ENCODE results near the gene MSN. TPM values are rescaled to one million over a fixed set of nuclear protein-coding genes. Genes with fewer than 3 reads are reported as not detected.

The MSN gene
- total and polyA plus RNA-seq, 7 experiments from 2014 or later, result 267 to 635 (median 445) TPM

DNA sequence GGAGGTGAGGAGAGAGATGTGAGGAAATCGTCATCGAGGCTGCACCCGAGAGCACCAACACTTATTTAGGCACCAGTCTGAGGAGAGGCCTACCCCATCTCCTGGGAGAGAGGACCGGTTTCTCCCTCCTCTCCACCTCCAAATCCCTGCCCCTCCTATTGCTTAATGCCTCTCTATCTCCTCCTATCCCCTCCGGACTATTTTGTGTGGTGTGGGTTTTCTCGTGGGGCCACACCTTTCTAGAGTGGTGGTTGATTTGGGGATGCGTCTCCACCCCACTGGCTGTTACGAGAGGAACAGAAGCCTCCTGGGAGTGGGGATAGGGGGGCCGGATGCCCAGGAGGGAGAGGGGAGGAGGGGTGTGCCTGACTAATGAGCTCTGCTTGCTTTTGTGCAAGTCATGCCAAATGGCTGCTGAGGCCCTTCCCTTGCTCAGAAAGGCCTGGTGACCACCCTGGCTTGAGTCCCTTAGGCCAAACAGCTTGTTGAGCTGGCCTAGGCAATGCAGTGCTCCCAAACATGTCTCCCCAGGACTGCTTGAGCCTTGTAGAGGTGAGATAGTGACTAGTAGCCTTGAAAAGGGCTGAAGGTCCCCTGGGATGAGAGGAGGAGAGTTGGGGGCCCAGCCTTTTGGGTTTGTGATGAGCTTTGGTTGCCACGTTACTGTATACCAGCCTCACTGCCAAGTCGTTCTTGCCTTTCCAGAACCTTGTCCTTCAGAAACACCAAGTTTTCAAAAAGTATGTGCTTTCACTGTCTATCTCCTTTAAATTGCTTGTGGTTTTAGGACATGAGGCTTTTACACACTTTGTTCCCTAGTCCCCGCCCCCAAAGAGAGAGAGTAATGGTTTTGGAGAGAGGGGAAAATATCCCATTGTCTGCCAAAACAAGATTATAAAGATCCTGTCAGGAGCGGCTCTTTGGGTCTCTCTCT lies 1.2 kb downstream of the MSN start:
- Mint-ChIP-seq H3K27ac (peak overlapping the region; percentile 80 to 97 (median 93)), H3K36me3 (peaks cover 0 to 44% (median 11%) of the 10 kb centered on the region in 5 donors), H3K27me3 (no peaks in the 10 kb centered on the region), H3K9me3 (peaks cover 0 to 2% (median 0%) of the 10 kb centered on the region in 11 donors), H3K4me3 (peak overlapping the region; percentile 88 to 99 (median 95)), H3K4me1 (peaks cover 35 to 48% (median 39%) of the 10 kb centered on the region in 7 donors)
- peak in 8 of 9 donors; percentile 39 to 62 (median 51) for DNase-seq
- no peaks in the 10 kb centered on the region for H3K27me3 ChIP-seq (ENCODE audit: control insufficient read depth in 2 of 2, insufficient read depth in 2 of 2, low read length in 2 of 2)
- peak overlapping the region; percentile 79 for H3K27ac ChIP-seq (ENCODE audit: low read depth, low read length)
- H3K36me3 ChIP-seq (ENCODE audit: control insufficient read depth in 2 of 3, insufficient read depth in 3 of 3, low read length in 3 of 3), result peaks cover 0 to 4% (median 0%) of the 10 kb centered on the region in 3 experiments
- no peaks in the 10 kb centered on the region for H3K9me3 ChIP-seq (ENCODE audit: control insufficient read depth in 2 of 3, low read length in 3 of 3)
- intact Hi-C loops (cut with micrococcal nuclease), result loop anchor here (1.0 to 10.0 kb wide), 7 partner anchors 14 to 256 kb away; partner anchors contain the start of gene LAS1L (in 1 of the 2)
- ChIA-PET POLR2A (interaction anchor here (0.6 to 5.1 kb wide), 9 partner anchors 10 to 350 kb away, joined by 3 to 44 read pairs (median 6); no protein-coding TSS in a partner anchor), CTCF (interaction anchor here (1.0 kb wide), 3 partner anchors 9 to 72 kb away, joined by 3 to 5 read pairs (median 3); no protein-coding TSS in a partner anchor)
- peak; percentile 38 for ATAC-seq
- H3K4me1 ChIP-seq (ENCODE audit: control insufficient read depth in 2 of 2, insufficient read depth in 2 of 2, low read length in 2 of 2), result peaks cover 14 to 17% of the 10 kb centered on the region in 2 donors
- peak overlapping the region; percentile 81 for H3K4me3 ChIP-seq (ENCODE audit: low read length)

DNA sequence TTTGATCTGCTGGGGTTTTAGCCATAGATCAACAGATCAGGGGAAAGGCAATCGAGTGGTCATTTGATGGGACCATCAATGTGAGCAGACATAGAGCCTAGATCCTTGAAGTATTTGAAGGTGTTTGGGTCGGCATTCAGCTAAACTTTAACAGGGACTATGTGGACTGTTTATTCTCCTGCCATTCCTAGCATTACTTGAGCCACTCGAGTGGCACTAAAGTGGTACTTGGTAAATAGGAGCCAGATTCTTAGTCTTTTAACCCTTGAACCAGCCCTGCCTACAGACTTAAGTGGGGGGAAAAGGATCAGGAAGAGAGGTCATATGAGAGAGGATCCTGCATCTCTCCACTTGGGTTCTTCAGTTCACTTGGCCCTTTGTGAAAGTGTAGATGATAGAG lies 3.8 kb downstream of the MSN start:
- intact Hi-C loops (cut with micrococcal nuclease), result loop anchor here in 1 of 2 donors (5.0 kb wide), 1 partner anchor 316 kb away; no protein-coding TSS in a partner anchor
- ATAC-seq, result no peak
- Histone ChIP-seq H3K27me3 (ENCODE audit: control insufficient read depth in 2 of 2, insufficient read depth in 2 of 2, low read length in 2 of 2) (no peaks in the 10 kb centered on the region), H3K36me3 (ENCODE audit: control insufficient read depth in 2 of 3, insufficient read depth in 3 of 3, low read length in 3 of 3) (peaks cover 0 to 4% (median 0%) of the 10 kb centered on the region in 3 experiments), H3K9me3 (ENCODE audit: control insufficient read depth in 2 of 3, low read length in 3 of 3) (no peaks in the 10 kb centered on the region), H3K27ac (ENCODE audit: low read depth, low read length) (peak overlapping the region; percentile 73), H3K4me1 (ENCODE audit: control insufficient read depth in 2 of 2, insufficient read depth in 2 of 2, low read length in 2 of 2) (peaks cover 21 to 38% of the 10 kb centered on the region in 2 donors), H3K4me3 (ENCODE audit: low read length) (peak overlapping the region; percentile 55)
- H3K4me3 Mint-ChIP-seq, result peak overlapping the region; percentile 86 to 99 (median 94)
- CTCF ChIA-PET, result no interaction called here
- no peak for DNase-seq
- POLR2A ChIA-PET, result interaction anchor here (1.1 to 5.1 kb wide), 4 partner anchors 27 to 347 kb away, joined by 3 to 44 read pairs (median 5); no protein-coding TSS in a partner anchor
- peaks cover 49 to 67% (median 59%) of the 10 kb centered on the region in 7 donors for H3K4me1 Mint-ChIP-seq
- no peaks in the 10 kb centered on the region for H3K27me3 Mint-ChIP-seq
- H3K36me3 Mint-ChIP-seq, result peaks cover 0 to 53% (median 22%) of the 10 kb centered on the region in 5 donors
- no peaks in the 10 kb centered on the region for H3K9me3 Mint-ChIP-seq
- H3K27ac Mint-ChIP-seq, result peak overlapping the region; percentile 72 to 94 (median 88)

DNA sequence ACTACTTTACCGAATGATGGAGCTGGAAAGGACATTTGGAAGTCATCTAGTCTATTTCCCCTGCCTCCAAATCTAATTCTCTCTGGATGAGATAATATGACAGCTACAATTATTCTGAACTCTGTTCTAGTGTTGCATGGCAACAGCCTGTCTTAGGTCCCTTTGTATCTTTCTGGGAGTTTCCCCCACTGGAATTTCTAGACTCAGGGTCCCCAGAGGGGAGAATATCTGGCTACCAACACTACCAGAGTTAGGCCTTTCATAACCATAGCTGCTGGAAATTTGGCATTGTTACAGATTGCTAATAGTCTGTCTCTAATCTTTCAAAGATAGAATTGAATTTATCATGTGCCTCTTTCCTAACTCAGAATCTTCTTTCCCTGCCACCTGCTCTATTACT lies 4.5 kb downstream of the MSN start:
- H3K4me3 ChIP-seq (ENCODE audit: low read length), result peak overlapping the region; percentile 55
- POLR2A ChIA-PET, result interaction anchor here (0.7 to 2.2 kb wide), 4 partner anchors 22 to 347 kb away, joined by 3 to 8 read pairs (median 4); no protein-coding TSS in a partner anchor
- peaks cover 28 to 41% of the 10 kb centered on the region in 2 donors for H3K4me1 ChIP-seq (ENCODE audit: control insufficient read depth in 2 of 2, insufficient read depth in 2 of 2, low read length in 2 of 2)
- H3K9me3 ChIP-seq (ENCODE audit: control insufficient read depth in 2 of 3, low read length in 3 of 3), result no peaks in the 10 kb centered on the region
- no peak for DNase-seq
- ATAC-seq, result no peak
- Mint-ChIP-seq H3K4me1 (peaks cover 51 to 69% (median 59%) of the 10 kb centered on the region in 7 donors), H3K27me3 (no peaks in the 10 kb centered on the region), H3K9me3 (no peaks in the 10 kb centered on the region), H3K36me3 (peaks cover 0 to 56% (median 24%) of the 10 kb centered on the region in 5 donors), H3K4me3 (peak overlapping the region; percentile 86 to 99 (median 94)), H3K27ac (peak overlapping the region; percentile 72 to 94 (median 88))
- intact Hi-C loops (cut with micrococcal nuclease), result loop anchor here (2.0 to 5.0 kb wide), 2 partner anchors 17 to 315 kb away; no protein-coding TSS in a partner anchor
- peaks cover 0 to 4% (median 0%) of the 10 kb centered on the region in 3 experiments for H3K36me3 ChIP-seq (ENCODE audit: control insufficient read depth in 2 of 3, insufficient read depth in 3 of 3, low read length in 3 of 3)
- peak overlapping the region; percentile 73 for H3K27ac ChIP-seq (ENCODE audit: low read depth, low read length)
- CTCF ChIA-PET, result interaction anchor here (1.2 to 3.3 kb wide), 2 partner anchors 32 to 46 kb away, joined by 3 to 10 read pairs; no protein-coding TSS in a partner anchor
- no peaks in the 10 kb centered on the region for H3K27me3 ChIP-seq (ENCODE audit: control insufficient read depth in 2 of 2, insufficient read depth in 2 of 2, low read length in 2 of 2)

DNA sequence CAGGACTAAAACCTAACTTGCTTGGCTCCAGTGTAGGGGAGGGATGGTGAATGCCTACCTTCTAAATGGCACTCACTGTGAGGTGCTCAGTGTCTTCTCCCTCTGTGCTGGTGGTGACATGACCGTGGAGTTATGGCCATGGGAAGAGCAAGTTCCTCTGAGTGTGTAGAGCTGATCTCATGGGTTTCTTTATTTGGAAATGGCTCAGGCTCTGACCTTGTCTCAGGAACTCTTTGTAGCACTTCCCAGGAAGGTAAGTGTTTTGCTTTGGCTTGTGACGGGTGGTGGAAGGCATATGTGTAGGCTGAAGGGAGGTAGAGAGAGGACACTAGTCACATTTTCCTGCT lies 6.4 kb downstream of the MSN start:
- Mint-ChIP-seq H3K4me3 (peak overlapping the region; percentile 86 to 99 (median 94)), H3K27ac (peak overlapping the region; percentile 51 to 94 (median 88)), H3K4me1 (peaks cover 56 to 84% (median 71%) of the 10 kb centered on the region in 7 donors), H3K36me3 (peaks cover 0 to 56% (median 24%) of the 10 kb centered on the region in 5 donors), H3K27me3 (no peaks in the 10 kb centered on the region), H3K9me3 (no peaks in the 10 kb centered on the region)
- Histone ChIP-seq H3K27ac (ENCODE audit: low read depth, low read length) (peak overlapping the region; percentile 73), H3K9me3 (ENCODE audit: control insufficient read depth in 2 of 3, low read length in 3 of 3) (no peaks in the 10 kb centered on the region), H3K4me3 (ENCODE audit: low read length) (peak overlapping the region; percentile 43), H3K4me1 (ENCODE audit: control insufficient read depth in 2 of 2, insufficient read depth in 2 of 2, low read length in 2 of 2) (peaks cover 45 to 56% of the 10 kb centered on the region in 2 donors), H3K27me3 (ENCODE audit: control insufficient read depth in 2 of 2, insufficient read depth in 2 of 2, low read length in 2 of 2) (no peaks in the 10 kb centered on the region), H3K36me3 (ENCODE audit: control insufficient read depth in 2 of 3, insufficient read depth in 3 of 3, low read length in 3 of 3) (no peaks in the 10 kb centered on the region)
- peak; percentile 14 for ATAC-seq
- ChIA-PET CTCF (interaction anchor here (0.6 to 3.3 kb wide), 3 partner anchors 14 to 77 kb away, joined by 3 to 10 read pairs (median 5); no protein-coding TSS in a partner anchor), POLR2A (interaction anchor here (1.1 to 1.9 kb wide), 2 partner anchors 25 to 139 kb away, joined by 3 to 10 read pairs; partner anchors contain the start of gene LAS1L)
- intact Hi-C loops (cut with micrococcal nuclease), result loop anchor here (1.0 to 5.0 kb wide), 5 partner anchors 8 to 313 kb away; no protein-coding TSS in a partner anchor
- no peak for DNase-seq

DNA sequence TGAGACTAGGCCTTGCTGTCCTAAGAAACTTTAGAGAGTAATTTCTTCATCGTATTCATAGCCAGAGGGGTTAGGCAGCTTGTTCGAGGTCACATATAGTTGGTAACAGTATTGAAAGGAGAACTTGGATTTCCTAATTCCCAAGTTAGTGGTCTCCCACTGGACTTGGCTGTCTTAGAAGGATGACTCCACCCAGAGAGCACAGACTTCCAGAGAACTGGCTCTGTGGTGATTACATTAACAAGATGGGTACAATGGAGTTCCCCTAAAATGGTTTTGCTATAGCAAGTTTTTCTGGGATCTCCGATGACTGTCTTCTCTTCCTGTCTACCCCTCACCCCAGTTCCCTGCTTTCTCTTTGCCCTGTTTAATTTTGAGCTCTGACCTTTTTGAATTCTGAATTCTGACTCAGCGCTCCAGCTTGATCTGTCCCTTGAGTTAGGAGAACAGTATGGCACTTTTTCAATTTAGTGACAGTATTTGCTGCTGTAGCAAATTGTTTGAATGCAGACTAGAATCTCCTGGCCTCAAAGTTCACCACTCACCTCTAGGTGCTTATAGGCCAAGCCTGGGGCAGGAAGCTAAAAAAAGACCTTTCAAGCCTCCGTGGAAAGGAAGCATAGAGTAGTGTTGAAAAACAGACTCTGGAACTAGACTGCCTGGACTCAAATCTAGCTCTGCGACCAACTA lies 6.9 kb downstream of the MSN start:
- Mint-ChIP-seq H3K4me3 (peak overlapping the region; percentile 86 to 99 (median 94)), H3K36me3 (peaks cover 0 to 55% (median 30%) of the 10 kb centered on the region in 5 donors)
- H3K27me3 ChIP-seq (ENCODE audit: control insufficient read depth in 2 of 2, insufficient read depth in 2 of 2, low read length in 2 of 2), result no peaks in the 10 kb centered on the region

More for the DNA sequence above, 6.9 kb downstream of the MSN start:
- peak overlapping the region; percentile 43 for H3K4me3 ChIP-seq (ENCODE audit: low read length)
- H3K4me1 ChIP-seq (ENCODE audit: control insufficient read depth in 2 of 2, insufficient read depth in 2 of 2, low read length in 2 of 2), result peaks cover 50 to 61% of the 10 kb centered on the region in 2 donors
- no peaks in the 10 kb centered on the region for H3K36me3 ChIP-seq (ENCODE audit: control insufficient read depth in 2 of 3, insufficient read depth in 3 of 3, low read length in 3 of 3)
- ATAC-seq, result peak; percentile 68
- Mint-ChIP-seq H3K4me1 (peaks cover 53 to 85% (median 74%) of the 10 kb centered on the region in 7 donors), H3K27ac (peak overlapping the region; percentile 82 to 94 (median 88)), H3K9me3 (no peaks in the 10 kb centered on the region), H3K27me3 (no peaks in the 10 kb centered on the region)
- intact Hi-C loops (cut with micrococcal nuclease), result loop anchor here (1.0 to 5.0 kb wide), 4 partner anchors 8 to 313 kb away; no protein-coding TSS in a partner anchor
- ChIA-PET POLR2A (interaction anchor here (1.0 to 1.9 kb wide), 5 partner anchors 14 to 139 kb away, joined by 3 to 10 read pairs (median 4); partner anchors contain the start of gene LAS1L), CTCF (interaction anchor here (0.6 to 3.3 kb wide), 4 partner anchors 11 to 78 kb away, joined by 3 to 10 read pairs (median 4); no protein-coding TSS in a partner anchor)
- DNase-seq, result peak in 4 of 9 donors; percentile 27 to 50 (median 39)
- H3K27ac ChIP-seq (ENCODE audit: low read depth, low read length), result peak overlapping the region; percentile 73
- no peaks in the 10 kb centered on the region for H3K9me3 ChIP-seq (ENCODE audit: control insufficient read depth in 2 of 3, low read length in 3 of 3)
